ENCODE data around the gene ATP5PB. TPM values are rescaled to one million over a fixed set of nuclear protein-coding genes. Genes with fewer than 3 reads are reported as not detected.

Gene ATP5PB
- total RNA-seq, 4 donors from 2014 or later, result 166 to 232 (median 192) TPM

DNA sequence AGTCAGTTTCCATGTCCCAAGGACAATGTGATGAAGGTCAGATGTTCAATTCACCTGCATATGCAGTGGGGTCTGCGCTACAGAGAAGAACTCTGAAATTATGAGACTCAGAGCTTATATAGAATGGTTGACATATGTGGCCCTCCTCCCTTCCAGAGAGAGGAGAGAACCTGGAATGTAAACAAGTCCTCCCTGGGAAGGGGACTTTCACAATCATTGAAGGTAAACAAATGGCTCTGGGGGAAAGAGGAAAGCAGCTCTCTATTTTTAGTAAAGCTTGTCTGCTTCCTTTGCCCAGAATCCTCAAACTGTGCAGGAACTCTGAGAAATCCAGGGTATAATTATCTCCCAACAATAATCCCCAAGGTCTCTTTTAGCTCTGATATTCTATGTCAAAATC, 31.5 kb upstream of the ATP5PB start:
- WGBS, 2 donors (ENCODE audit: low coverage in 1 of 2), result 75 to 82% methylated on average over 1 of the region's 1 CpG
- TF ChIP-seq POLR2AphosphoS5 (IDR thresholded peaks at IDR 0.05) (no peak), POLR2A (IDR thresholded peaks at IDR 0.05) (no peak), EP300 (IDR thresholded peaks at IDR 0.05) (no peak)
- TF ChIP-seq, protein P1, sequence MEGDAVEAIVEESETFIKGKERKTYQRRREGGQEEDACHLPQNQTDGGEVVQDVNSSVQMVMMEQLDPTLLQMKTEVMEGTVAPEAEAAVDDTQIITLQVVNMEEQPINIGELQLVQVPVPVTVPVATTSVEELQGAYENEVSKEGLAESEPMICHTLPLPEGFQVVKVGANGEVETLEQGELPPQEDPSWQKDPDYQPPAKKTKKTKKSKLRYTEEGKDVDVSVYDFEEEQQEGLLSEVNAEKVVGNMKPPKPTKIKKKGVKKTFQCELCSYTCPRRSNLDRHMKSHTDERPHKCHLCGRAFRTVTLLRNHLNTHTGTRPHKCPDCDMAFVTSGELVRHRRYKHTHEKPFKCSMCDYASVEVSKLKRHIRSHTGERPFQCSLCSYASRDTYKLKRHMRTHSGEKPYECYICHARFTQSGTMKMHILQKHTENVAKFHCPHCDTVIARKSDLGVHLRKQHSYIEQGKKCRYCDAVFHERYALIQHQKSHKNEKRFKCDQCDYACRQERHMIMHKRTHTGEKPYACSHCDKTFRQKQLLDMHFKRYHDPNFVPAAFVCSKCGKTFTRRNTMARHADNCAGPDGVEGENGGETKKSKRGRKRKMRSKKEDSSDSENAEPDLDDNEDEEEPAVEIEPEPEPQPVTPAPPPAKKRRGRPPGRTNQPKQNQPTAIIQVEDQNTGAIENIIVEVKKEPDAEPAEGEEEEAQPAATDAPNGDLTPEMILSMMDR (IDR thresholded peaks at IDR 0.05), result no peak
- H3K36me3 ChIP-seq, result peaks cover 0 to 47% of the 10 kb centered on the region in 2 donors

DNA sequence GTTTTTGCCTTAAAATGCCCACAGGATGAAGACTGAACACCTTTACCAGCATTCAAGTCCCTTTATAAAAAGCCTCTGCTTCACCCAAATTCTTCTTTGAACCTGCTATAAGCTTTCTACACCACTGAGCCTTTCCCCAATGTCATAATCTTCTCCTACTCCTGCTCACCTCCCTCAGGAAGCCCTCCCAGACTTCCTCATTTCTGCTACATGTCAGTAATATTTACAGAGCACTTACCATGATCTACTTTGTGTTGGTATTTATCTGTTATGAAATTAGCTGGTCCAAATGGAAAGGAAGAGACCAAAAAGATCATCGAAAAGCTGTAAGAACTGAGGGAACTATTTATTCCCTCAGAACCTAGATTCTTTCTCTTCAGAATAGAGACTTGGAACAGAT, 30.2 kb upstream of the ATP5PB start:
- TF ChIP-seq, protein P1 (IDR thresholded peaks at IDR 0.05), result no peak
- no peak for TF ChIP-seq POLR2AphosphoS5 (IDR thresholded peaks at IDR 0.05)
- TF ChIP-seq POLR2A (IDR thresholded peaks at IDR 0.05), result no peak
- TF ChIP-seq EP300 (IDR thresholded peaks at IDR 0.05), result no peak
- Histone ChIP-seq H3K27ac (no peak overlapping the region), H3K36me3 (peaks cover 0 to 44% of the 10 kb centered on the region in 2 donors), H3K4me1 (peaks cover 0 to 5% (median 0%) of the 10 kb centered on the region in 3 donors), H3K27me3 (peaks cover 3% of the 10 kb centered on the region), H3K9me3 (no peaks in the 10 kb centered on the region), H3K4me3 (no peak overlapping the region)
- no peak for ATAC-seq
- WGBS, 2 donors (ENCODE audit: low coverage in 1 of 2), result 100% methylated on average over 1 of the region's 1 CpG

More for the DNA sequence above, 31.5 kb upstream of the ATP5PB start:
- no peak overlapping the region for H3K4me3 ChIP-seq
- no peak for ATAC-seq
- no peak overlapping the region for H3K27ac ChIP-seq
- H3K9me3 ChIP-seq, result no peaks in the 10 kb centered on the region
- no peaks in the 10 kb centered on the region for H3K27me3 ChIP-seq
- peaks cover 0 to 5% (median 0%) of the 10 kb centered on the region in 3 donors for H3K4me1 ChIP-seq

DNA sequence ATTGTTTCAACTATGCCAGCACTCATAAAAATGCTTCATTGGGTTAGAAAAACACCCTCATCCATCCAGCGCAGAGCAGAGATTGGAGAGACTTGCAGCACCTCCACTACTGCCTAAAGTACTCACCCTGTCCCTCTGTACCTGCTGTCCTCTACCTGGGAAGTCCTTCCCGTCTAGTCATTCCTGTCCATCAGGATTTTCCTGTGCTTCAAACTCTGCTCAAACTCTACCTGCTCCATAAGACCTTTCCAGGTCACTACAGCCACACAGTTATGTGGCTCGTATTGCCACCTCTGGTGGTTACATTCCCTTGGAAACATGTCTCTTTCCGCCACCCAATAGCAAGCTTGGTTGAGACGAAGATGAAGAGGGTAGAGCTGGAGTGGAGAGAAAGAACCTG, 28.9 kb upstream of the ATP5PB start:
- Histone ChIP-seq H3K36me3 (peaks cover 0 to 32% of the 10 kb centered on the region in 2 donors), H3K27me3 (peaks cover 5% of the 10 kb centered on the region), H3K27ac (no peak overlapping the region), H3K4me1 (peaks cover 0 to 5% (median 0%) of the 10 kb centered on the region in 3 donors), H3K9me3 (no peaks in the 10 kb centered on the region), H3K4me3 (no peak overlapping the region)
- ATAC-seq, result no peak
- TF ChIP-seq EP300 (IDR thresholded peaks at IDR 0.05), result no peak
- TF ChIP-seq, protein P1 (IDR thresholded peaks at IDR 0.05), result no peak
- no peak for TF ChIP-seq POLR2A (IDR thresholded peaks at IDR 0.05)
- no peak for TF ChIP-seq POLR2AphosphoS5 (IDR thresholded peaks at IDR 0.05)
- 79 to 84% methylated on average over 4 to 5 of the region's 5 CpGs for WGBS, 2 donors (ENCODE audit: low coverage in 1 of 2)

DNA sequence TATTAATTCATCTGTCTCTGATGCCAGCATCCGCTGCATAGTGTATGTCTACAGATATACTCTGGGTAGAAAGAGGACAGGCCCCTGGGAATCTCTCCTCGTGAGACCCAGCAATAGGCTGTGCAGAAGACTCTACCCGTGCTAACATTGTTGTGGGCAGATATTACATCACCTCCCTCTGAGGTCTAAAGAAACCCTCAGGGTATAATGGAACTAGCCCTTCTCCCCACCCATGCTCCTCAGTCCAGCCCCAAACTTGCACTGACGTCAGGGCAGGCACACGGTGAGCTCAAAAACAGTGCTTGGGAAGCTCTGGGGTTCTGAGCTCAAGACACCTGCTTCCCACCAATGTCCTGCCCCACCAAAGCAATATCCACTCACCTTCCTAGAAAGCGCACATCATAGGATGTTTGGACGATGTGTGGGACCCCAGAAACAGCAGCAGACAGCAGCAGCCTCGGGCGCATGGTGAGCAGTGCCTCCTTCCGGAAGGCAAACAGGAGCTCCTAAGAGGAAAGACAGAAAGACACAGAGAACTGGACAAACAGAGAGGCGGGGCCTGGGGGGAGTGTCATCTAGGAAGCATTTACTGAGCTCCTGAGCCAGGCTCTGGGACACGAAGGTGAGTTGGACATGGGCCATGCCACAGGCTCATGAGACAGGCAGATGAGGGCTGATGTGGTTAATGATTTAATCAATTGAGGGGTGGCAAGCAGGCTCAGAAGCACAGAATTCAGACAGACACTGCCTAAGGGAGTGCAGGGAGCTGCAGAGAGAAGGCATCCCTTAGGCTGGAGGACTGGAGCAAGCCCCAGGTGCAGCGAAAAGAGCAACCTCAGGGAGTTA, 26.5 kb upstream of the ATP5PB start:
- peaks cover 5% of the 10 kb centered on the region for H3K27me3 ChIP-seq
- no peak overlapping the region for H3K27ac ChIP-seq
- peaks cover 0 to 31% of the 10 kb centered on the region in 2 donors for H3K36me3 ChIP-seq
- WGBS, 2 donors (ENCODE audit: low coverage in 1 of 2), result 77 to 90% methylated on average over 2 to 7 of the region's 13 CpGs
- ATAC-seq, result no peak
- no peak overlapping the region for H3K4me3 ChIP-seq
- H3K4me1 ChIP-seq, result peaks cover 0 to 5% (median 0%) of the 10 kb centered on the region in 3 donors
- H3K9me3 ChIP-seq, result no peaks in the 10 kb centered on the region
- TF ChIP-seq EP300 (IDR thresholded peaks at IDR 0.05), result no peak
- TF ChIP-seq POLR2A (IDR thresholded peaks at IDR 0.05), result no peak
- TF ChIP-seq, protein P1 (IDR thresholded peaks at IDR 0.05), result no peak
- TF ChIP-seq POLR2AphosphoS5 (IDR thresholded peaks at IDR 0.05), result no peak

DNA sequence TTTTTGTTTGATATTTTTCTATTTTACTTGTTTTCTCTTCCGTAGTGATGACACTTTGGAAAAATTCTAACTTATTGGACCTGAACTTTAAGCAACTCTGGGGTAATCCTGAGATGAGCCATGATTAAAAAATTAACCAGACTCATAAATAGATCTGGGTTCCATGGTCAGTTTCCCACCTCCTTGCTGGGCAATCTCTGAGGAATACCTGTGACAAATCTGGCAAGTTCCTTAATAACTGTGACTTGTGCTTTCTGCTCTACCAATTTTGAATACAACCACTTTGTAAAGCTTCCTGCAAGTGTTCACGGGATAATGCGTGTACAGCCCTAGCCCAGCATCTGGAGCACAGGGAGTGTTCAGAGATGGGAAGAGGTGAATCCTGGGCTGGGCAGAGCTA, 25.0 kb upstream of the ATP5PB start:
- WGBS, 2 donors (ENCODE audit: low coverage in 1 of 2), result 93 to 97% methylated on average over 3 of the region's 3 CpGs
- Histone ChIP-seq H3K4me1 (no peaks in the 10 kb centered on the region), H3K4me3 (no peak overlapping the region), H3K27ac (no peak overlapping the region), H3K9me3 (no peaks in the 10 kb centered on the region), H3K36me3 (peaks cover 0 to 31% of the 10 kb centered on the region in 2 donors), H3K27me3 (peaks cover 5% of the 10 kb centered on the region)
- no peak for ATAC-seq
- TF ChIP-seq POLR2A (IDR thresholded peaks at IDR 0.05) (no peak), POLR2AphosphoS5 (IDR thresholded peaks at IDR 0.05) (no peak), EP300 (IDR thresholded peaks at IDR 0.05) (no peak)
